SK-N-SH (cell line): Measurements from ENCODE around the gene ROBO4. TPM values are rescaled to one million over a fixed set of nuclear protein-coding genes. Genes with fewer than 3 reads are reported as not detected.

Experiments used
- CTCF ChIA-PET: fragments of 300-600, 350-600 bp; formaldehyde crosslinking; extraction: SDS; loops from one replicate; lab custom pipeline; 2021; lab: Yijun Ruan, JAX
- POLR2A ChIA-PET: fragments of 350-600 bp; sonication (Branson Sonifier 250); formaldehyde crosslinking; extraction: SDS; loops from one replicate; lab custom pipeline; 2020; ENCODE audit warnings: antibody characterized with exemption, inconsistent platforms; lab: Yijun Ruan, JAX
- DNase-seq: peaks from one replicate; pipeline ENCODE4 v3.0.0; 2012
- H2AFZ ChIP-seq: fragments of 200-600 bp; sonication (generic); 2 replicates; pipeline ENCODE4 v1.8.1; 2016; ENCODE audit warnings: antibody characterized with exemption, mild to moderate bottlenecking, low read depth
- H3F3A ChIP-seq: fragments of 200-600 bp; sonication (generic); replicated peaks from 2 replicates; pipeline ENCODE3; 2016; ENCODE audit warnings: antibody characterized with exemption, mild to moderate bottlenecking; ENCODE audit not compliant: insufficient read depth
- H3K27ac ChIP-seq, 2 experiments: fragments of 200-500 bp in 1 of 2; fragments of 200-600 bp in 1 of 2; sonication (Bioruptor generic) in 1 of 2; sonication (generic), shearing (Covaris generic) in 1 of 2; 2 replicates each; pipeline versions ENCODE4 v1.5.1 to v1.6.1; 2014 to 2016; ENCODE audit warnings: low read depth in 2 of 2, inconsistent platforms in 1 of 2, low read length in 1 of 2, mild to moderate bottlenecking in 1 of 2, mixed read lengths in 1 of 2
- H3K27me3 ChIP-seq: fragments of 200-600 bp; sonication (generic), shearing (Covaris generic); 2 replicates; pipeline ENCODE4 v1.6.1; 2016; ENCODE audit warnings: mixed run types; ENCODE audit not compliant: insufficient read depth
- H3K36me3 ChIP-seq, 2 experiments: fragments of 200-500 bp in 1 of 2; fragments of 200-600 bp in 1 of 2; sonication (Bioruptor generic) in 1 of 2; sonication (generic) in 1 of 2; replicated peaks in 1 of 2; 2 replicates each; pipeline versions ENCODE3 to v1.5.1; 2014 to 2016; ENCODE audit warnings: low read length in 1 of 2, mild to moderate bottlenecking in 1 of 2; ENCODE audit not compliant: insufficient read depth in 2 of 2, control insufficient read depth in 1 of 2
- H3K4me1 ChIP-seq, 2 experiments: fragments of 200-500 bp in 1 of 2; fragments of 200-600 bp in 1 of 2; sonication (Bioruptor generic) in 1 of 2; sonication (generic), shearing (Covaris generic) in 1 of 2; 2 replicates each; pipeline versions ENCODE4 v1.5.1 to v1.6.1; 2014 to 2016; ENCODE audit warnings: low read depth in 1 of 2, low read length in 1 of 2, mixed run types in 1 of 2; ENCODE audit not compliant: insufficient read depth in 2 of 2, control insufficient read depth in 1 of 2
- H3K4me2 ChIP-seq: fragments of 200-600 bp; sonication (generic), shearing (Covaris generic); 2 replicates; pipeline ENCODE4 v1.6.1; 2017; ENCODE audit warnings: mixed run types
- H3K4me3 ChIP-seq, 2 experiments: fragments of 200-500 bp in 1 of 2; fragments of 200-600 bp in 1 of 2; sonication (Bioruptor generic) in 1 of 2; sonication (generic), shearing (Covaris generic) in 1 of 2; 2 replicates each; pipeline versions ENCODE4 v1.5.1 to v1.8.1; 2014 to 2016; ENCODE audit warnings: low read depth in 2 of 2, inconsistent platforms in 1 of 2, low read length in 1 of 2, mild to moderate bottlenecking in 1 of 2, mixed read lengths in 1 of 2, moderate library complexity in 1 of 2
- H3K79me2 ChIP-seq: fragments of 200-600 bp; sonication (generic); 2 replicates; pipeline ENCODE4 v1.8.1; 2017; ENCODE audit warnings: mild to moderate bottlenecking; ENCODE audit not compliant: insufficient read depth
- H3K9ac ChIP-seq: fragments of 200-600 bp; sonication (generic); 2 replicates; pipeline ENCODE4 v1.6.1; 2017; ENCODE audit warnings: mixed run types
- H3K9me2 ChIP-seq: fragments of 200-600 bp; sonication (generic); 2 replicates; pipeline ENCODE4 v1.6.1; 2017; ENCODE audit warnings: mixed run types
- H3K9me3 ChIP-seq: fragments of 200-600 bp; sonication (generic); 2 replicates; pipeline ENCODE4 v1.6.1; 2017; ENCODE audit warnings: mixed run types, mild to moderate bottlenecking, moderate library complexity
- H4K20me1 ChIP-seq: fragments of 200-600 bp; sonication (generic); 2 replicates; pipeline ENCODE4 v1.6.1; 2017; ENCODE audit warnings: mild to moderate bottlenecking, mixed run types; ENCODE audit not compliant: insufficient read depth
- EZH2phosphoT487 ChIP-seq: fragments of 200-600 bp; sonication (generic); IDR thresholded peaks from 2 replicates; pipeline ENCODE4 v1.6.1; 2017; ENCODE audit warnings: low read depth, mixed run types, mild to moderate bottlenecking, antibody characterized with exemption, moderate library complexity, borderline replicate concordance
- RAD21 ChIP-seq: IDR thresholded peaks from 2 replicates; pipeline ENCODE4 v1.6.1; 2012; ENCODE audit warnings: mild to moderate bottlenecking, low read length
- SIN3A ChIP-seq: IDR thresholded peaks from 2 replicates; pipeline ENCODE4 v1.6.1; 2012; ENCODE audit warnings: low read depth, mild to moderate bottlenecking, low read length, moderate library complexity, borderline replicate concordance
- USF2 ChIP-seq: fragments of 150-350 bp; IDR thresholded peaks from 2 replicates; pipeline ENCODE4 v1.6.1; 2017; ENCODE audit warnings: antibody characterized with exemption, low read length, low read depth, borderline replicate concordance
- WGBS: methylation state at CpG from one replicate; pipeline ENCODE4 v1.1.6; 2017; ENCODE audit warnings: low lambda C conversion rate; 5-methylcytosine and 5-hydroxymethylcytosine counted together
- polyA plus RNA-seq, 3 experiments: library from polyadenylated mRNA; depleted of rRNA; stranded (reverse); fragments of >200 nt; gene quantifications; 2 replicates each; pipeline ENCODE4 v1.2.3, GENCODE V29; 2012

Gene ROBO4
- polyA plus RNA-seq, 1 of the 3 experiments (the other 2 are of a cell fraction), result 0.95 TPM

- Histone ChIP-seq H3K4me2 (no peak overlapping the region), H3F3A (peaks cover 10% of the 10 kb centered on the region), H3K36me3 (no peaks in the 10 kb centered on the region), H3K9me3 (no peaks in the 10 kb centered on the region), H3K79me2 (no peaks in the 10 kb centered on the region), H3K4me3 (no peak overlapping the region), H4K20me1 (no peaks in the 10 kb centered on the region), H3K27me3 (no peaks in the 10 kb centered on the region; the same call in none of the 2 replicates), H3K27ac (no peak overlapping the region), H2AFZ (no peak overlapping the region), H3K9ac (no peak overlapping the region), H3K9me2 (no peaks in the 10 kb centered on the region), H3K4me1 (peaks cover 2 to 3% of the 10 kb centered on the region in 2 experiments; a peak in 2 of 4 replicates)
- DNase-seq, result no peak
- ChIA-PET POLR2A (no interaction called here), CTCF (interaction anchor here (0.7 to 17.8 kb wide), 4 partner anchors 9 to 190 kb away, joined by 3 to 220 read pairs (median 20); partner anchors contain the start of gene ROBO3)
- TF ChIP-seq USF2 (no peak), EZH2phosphoT487 (no peak), RAD21 (no peak), SIN3A (no peak)
- 73% methylated on average over 3 of the region's 3 CpGs for WGBS
Measured at GRCh38 chr11:124834526-124835180, 63.0 kb downstream of the ROBO4 start.

Other genes starting within 250 kb of the ROBO4 start
- gene SIAE, start 224.1 kb downstream of the ROBO4 start, polyA plus RNA-seq (2012; rRNA removed), result 27.9 and 47.0 TPM in 2 replicates
- gene SPA17, start 224.0 kb downstream of the ROBO4 start, polyA plus RNA-seq (2012; rRNA removed), result 7.7 and 11.7 TPM in 2 replicates
- 3.1 and 6.8 TPM in 2 replicates for gene NRGN, start 157.9 kb downstream of the ROBO4 start, polyA plus RNA-seq (2012; rRNA removed)
- gene VSIG2, start 145.6 kb downstream of the ROBO4 start, polyA plus RNA-seq (2012; rRNA removed), result 0.06 TPM in 1 of 2 replicates, not detected in the other
- 1.3 and 1.4 TPM in 2 replicates for gene ESAM, start 135.6 kb downstream of the ROBO4 start, polyA plus RNA-seq (2012; rRNA removed)
- gene MSANTD2, start 97.5 kb downstream of the ROBO4 start, polyA plus RNA-seq (2012; rRNA removed), result 6.4 and 8.5 TPM in 2 replicates
- 59.8 and 61.2 TPM in 2 replicates for gene ROBO3, start 32.4 kb downstream of the ROBO4 start, polyA plus RNA-seq (2012; rRNA removed)
- not detected in 2 replicates for gene HEPN1, start 21.4 kb upstream of the ROBO4 start, polyA plus RNA-seq (2012; rRNA removed)
- gene HEPACAM, start 38.2 kb upstream of the ROBO4 start, polyA plus RNA-seq (2012; rRNA removed), result not detected in 2 replicates
- gene CCDC15, start 56.3 kb upstream of the ROBO4 start, polyA plus RNA-seq (2012; rRNA removed), result 0.69 and 0.91 TPM in 2 replicates
- gene SLC37A2, start 165.4 kb upstream of the ROBO4 start, polyA plus RNA-seq (2012; rRNA removed), result 0.39 and 0.44 TPM in 2 replicates
- 34.8 and 36.2 TPM in 2 replicates for gene TMEM218, start 213.8 kb upstream of the ROBO4 start, polyA plus RNA-seq (2012; rRNA removed)